Panc1 (cell line): ENCODE results near the gene UBASH3A.

ENCODE experiments used
- POLR2AphosphoS5 ChIP-seq: IDR thresholded peaks from 2 replicates; pipeline ENCODE4 v1.6.1; 2012; ENCODE audit warnings: mild to moderate bottlenecking, low read depth, low read length, moderate library complexity
- SIN3A ChIP-seq: IDR thresholded peaks from 2 replicates; pipeline ENCODE4 v1.6.1; 2012; ENCODE audit warnings: low read depth, mild to moderate bottlenecking, low read length, moderate library complexity, borderline replicate concordance; ENCODE audit not compliant: insufficient read depth
- TCF7L2 ChIP-seq: IDR thresholded peaks from 2 replicates; pipeline ENCODE4 v1.6.1; 2011; ENCODE audit warnings: mild to moderate bottlenecking, low read depth, low read length, inconsistent platforms
- TF ChIP-seq, protein P1 (sequence below): fragments of 450-650 bp; IDR thresholded peaks from 2 replicates; pipeline ENCODE4 v1.5.1; 2017; ENCODE audit warnings: mild to moderate bottlenecking

DNA sequence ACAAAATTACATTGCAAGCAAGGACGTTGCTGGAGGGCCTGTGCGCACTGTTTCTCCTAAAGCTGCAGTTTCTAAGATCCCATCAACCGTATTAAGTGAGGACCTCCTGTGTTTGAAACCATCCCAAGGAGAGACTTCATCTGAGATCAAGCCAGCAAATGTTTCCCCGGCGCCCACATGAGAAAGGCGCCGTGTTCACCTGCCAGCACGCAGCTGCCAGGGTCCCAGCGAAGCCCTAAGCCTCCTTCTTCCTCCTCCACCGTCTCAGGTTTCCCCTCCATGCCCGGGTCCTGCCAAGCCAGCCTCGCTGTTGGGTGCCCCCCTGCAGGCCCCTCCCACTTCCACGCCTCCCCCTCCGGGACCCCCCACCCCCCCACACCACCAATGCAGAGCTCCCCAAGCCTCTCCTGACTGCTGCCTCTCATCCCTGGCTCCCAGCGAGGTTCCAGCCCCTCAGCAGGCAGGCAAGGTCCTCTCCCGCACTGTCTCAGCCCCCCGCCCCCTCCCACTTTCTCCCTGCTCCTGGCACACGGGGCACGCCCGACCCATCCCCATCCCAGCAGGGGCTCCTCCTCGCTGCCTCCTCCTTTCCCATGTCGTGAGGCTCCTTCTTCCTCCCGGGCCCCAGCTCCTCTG is 28.7 kb upstream of the UBASH3A start:
- TF ChIP-seq, protein P1, sequence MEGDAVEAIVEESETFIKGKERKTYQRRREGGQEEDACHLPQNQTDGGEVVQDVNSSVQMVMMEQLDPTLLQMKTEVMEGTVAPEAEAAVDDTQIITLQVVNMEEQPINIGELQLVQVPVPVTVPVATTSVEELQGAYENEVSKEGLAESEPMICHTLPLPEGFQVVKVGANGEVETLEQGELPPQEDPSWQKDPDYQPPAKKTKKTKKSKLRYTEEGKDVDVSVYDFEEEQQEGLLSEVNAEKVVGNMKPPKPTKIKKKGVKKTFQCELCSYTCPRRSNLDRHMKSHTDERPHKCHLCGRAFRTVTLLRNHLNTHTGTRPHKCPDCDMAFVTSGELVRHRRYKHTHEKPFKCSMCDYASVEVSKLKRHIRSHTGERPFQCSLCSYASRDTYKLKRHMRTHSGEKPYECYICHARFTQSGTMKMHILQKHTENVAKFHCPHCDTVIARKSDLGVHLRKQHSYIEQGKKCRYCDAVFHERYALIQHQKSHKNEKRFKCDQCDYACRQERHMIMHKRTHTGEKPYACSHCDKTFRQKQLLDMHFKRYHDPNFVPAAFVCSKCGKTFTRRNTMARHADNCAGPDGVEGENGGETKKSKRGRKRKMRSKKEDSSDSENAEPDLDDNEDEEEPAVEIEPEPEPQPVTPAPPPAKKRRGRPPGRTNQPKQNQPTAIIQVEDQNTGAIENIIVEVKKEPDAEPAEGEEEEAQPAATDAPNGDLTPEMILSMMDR = no peak
- no peak for TF ChIP-seq POLR2AphosphoS5
- no peak for TF ChIP-seq TCF7L2
- no peak for TF ChIP-seq SIN3A
